T-helper 2 cell treated with Interferon-gamma antibody and Interleukin-4, amounts not matched to agents 5 μg/mL and 100 μg/mL, for 36 hours (primary cell): ENCODE results near the gene TMEM131.
"Not testable (repeated sequence)": the region's sequence is repeated elsewhere in the genome, so short reads cannot be mapped to it uniquely, and the experiment has no call there.

Source experiments
- DNase-seq: peaks from one replicate; pipeline ENCODE4 v3.0.0; 2021; ENCODE audit warnings: low spot score
- H3K27ac Mint-ChIP-seq: one replicate; pipeline ENCODE4 v1.8.0; 2021; ENCODE audit warnings: mild to moderate bottlenecking, mixed read lengths
- H3K27me3 Mint-ChIP-seq: one replicate; pipeline ENCODE4 v1.8.0; 2021; ENCODE audit warnings: low read depth, mixed read lengths
- H3K36me3 Mint-ChIP-seq: one replicate; pipeline ENCODE4 v1.8.0; 2021; ENCODE audit warnings: low read depth, mixed read lengths
- H3K4me1 Mint-ChIP-seq: one replicate; pipeline ENCODE4 v1.8.0; 2021; ENCODE audit warnings: low read depth, mixed read lengths
- H3K4me3 Mint-ChIP-seq: one replicate; pipeline ENCODE4 v1.8.0; 2022; ENCODE audit warnings: mild to moderate bottlenecking, moderate library complexity, mixed read lengths
- H3K9me3 Mint-ChIP-seq: one replicate; pipeline ENCODE4 v1.8.0; 2021; ENCODE audit warnings: mixed read lengths

TMEM131 gene

DNA sequence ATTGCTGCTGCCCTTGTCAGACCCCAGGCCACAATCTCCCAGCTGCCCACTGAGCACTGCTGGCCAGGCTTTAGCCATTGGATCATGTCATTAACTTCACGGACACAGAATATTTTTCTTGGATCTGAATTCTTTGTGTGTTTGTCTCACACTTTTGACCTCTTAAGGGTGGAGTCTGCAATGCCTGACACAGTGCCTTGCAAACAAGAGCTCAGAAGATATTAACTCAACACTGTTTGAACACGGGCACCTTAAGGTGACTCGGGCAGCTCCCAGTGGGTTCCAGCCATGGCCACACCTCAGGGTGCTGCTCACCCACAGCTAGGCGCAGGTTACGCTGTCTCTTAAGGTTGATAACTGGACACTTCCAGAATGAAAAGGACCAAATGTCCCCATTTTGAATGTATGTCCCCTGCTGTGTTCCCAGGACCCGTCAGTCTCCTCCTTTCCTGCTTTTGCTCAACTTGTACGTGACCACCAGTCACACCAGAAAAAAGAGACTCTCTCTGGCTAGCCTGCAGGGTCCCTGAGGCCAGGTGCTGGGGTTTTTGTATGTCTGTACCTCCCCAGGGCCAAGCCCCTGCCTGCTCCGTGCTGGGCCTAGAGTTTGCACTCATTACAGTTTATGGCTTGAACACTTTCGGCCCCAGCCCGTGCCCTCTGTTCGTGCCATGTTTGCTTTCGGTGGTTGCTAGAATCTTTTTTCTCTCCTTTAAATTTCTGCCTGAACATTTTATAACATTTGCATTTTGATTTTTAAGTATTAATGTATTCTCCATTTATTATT lies 33.4 kb upstream of the TMEM131 start:
- no peaks in the 10 kb centered on the region for H3K36me3 Mint-ChIP-seq
- no peak for DNase-seq
- H3K9me3 Mint-ChIP-seq, result no peaks in the 10 kb centered on the region
- H3K4me1 Mint-ChIP-seq, result peaks cover 22% of the 10 kb centered on the region
- H3K4me3 Mint-ChIP-seq, result no peak overlapping the region
- H3K27ac Mint-ChIP-seq, result no peak overlapping the region
- H3K27me3 Mint-ChIP-seq, result peaks cover 7% of the 10 kb centered on the region

DNA sequence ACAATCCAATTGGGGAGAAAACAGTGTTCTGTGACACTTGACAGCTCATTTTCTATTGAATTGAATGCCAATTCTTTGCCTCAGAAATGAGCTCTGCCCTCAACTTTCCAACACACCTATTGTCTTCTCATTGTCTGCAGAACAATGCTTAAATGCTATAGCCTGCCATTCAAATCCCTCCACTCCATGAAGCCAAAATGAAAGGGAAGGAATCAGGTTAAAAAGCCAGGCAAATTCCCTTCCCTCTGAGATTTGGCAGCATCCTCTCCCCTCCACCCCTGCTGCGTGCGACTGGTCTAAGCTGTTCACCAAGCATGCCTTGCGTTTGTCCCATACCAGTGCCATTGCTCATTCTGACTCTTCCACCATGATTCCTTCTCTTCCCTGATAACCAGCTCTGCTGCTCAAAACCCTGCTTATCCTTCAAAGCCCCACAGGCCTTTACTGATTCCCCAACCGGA lies 32.4 kb upstream of the TMEM131 start:
- Mint-ChIP-seq H3K36me3 (no peaks in the 10 kb centered on the region), H3K27me3 (peaks cover 9% of the 10 kb centered on the region), H3K9me3 (no peaks in the 10 kb centered on the region), H3K27ac (no peak overlapping the region), H3K4me1 (peaks cover 22% of the 10 kb centered on the region), H3K4me3 (no peak overlapping the region)
- no peak for DNase-seq

- Mint-ChIP-seq H3K4me3 (peak overlapping the region; percentile 70), H3K27ac (no peak overlapping the region), H3K36me3 (no peaks in the 10 kb centered on the region), H3K4me1 (peaks cover 22% of the 10 kb centered on the region), H3K27me3 (peaks cover 9% of the 10 kb centered on the region), H3K9me3 (no peaks in the 10 kb centered on the region)
- DNase-seq, result no peak
Measured at GRCh38 chr2:98027538-98027937, 31.8 kb upstream of the TMEM131 start.

DNA sequence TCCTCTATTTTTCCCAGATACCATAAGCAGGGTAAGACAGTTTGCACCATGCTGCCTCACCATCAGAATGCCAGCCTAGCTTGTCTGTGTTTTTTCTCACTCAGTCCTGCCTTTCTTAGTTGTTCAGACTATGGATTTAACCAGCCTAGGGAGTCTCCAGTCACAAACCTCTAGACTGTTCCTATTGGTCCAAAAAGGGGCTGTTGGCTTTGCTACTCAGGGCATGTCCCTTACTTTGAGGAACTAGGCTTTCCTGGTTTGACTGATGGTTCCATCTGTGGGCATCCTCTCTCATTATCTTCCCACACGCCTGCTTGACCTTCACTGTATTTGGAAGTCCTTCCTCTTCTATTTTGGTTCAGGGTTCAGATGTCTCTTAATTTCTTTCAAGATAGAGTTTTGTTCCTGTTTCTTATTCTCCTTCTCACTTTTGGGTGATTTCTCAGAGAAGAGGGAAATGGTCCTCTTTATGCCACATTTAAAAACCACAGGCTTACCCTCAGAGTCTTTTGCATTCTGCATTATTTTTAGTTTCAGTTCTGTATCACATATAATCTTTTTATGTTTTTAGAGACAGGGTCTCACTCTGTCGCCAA lies 31.3 kb upstream of the TMEM131 start:
- H3K36me3 Mint-ChIP-seq, result no peaks in the 10 kb centered on the region
- no peaks in the 10 kb centered on the region for H3K9me3 Mint-ChIP-seq
- peaks cover 9% of the 10 kb centered on the region for H3K27me3 Mint-ChIP-seq
- DNase-seq, result no peak
- peak overlapping the region; percentile 76 for H3K27ac Mint-ChIP-seq
- H3K4me3 Mint-ChIP-seq, result peak overlapping the region; percentile 70
- peaks cover 22% of the 10 kb centered on the region for H3K4me1 Mint-ChIP-seq

DNA sequence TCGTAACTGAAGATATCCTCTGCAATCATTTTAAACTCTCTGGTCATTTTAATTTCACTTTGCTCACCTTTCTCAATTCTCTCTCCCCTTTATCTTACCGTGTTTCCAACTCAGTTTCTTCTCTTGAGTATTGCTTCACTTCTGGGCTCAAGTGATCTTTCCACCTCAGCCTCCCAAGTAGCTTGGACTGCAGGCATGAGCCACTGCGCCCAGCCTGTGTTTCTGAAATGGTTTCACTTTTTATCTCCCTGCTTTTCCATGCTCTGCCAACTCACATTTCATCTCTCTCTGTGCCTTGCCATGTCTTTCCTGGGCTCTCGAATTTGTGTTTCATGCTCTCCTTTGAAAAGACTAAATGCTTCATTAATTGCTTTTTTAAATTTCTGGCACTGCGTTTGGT lies 30.5 kb upstream of the TMEM131 start:
- Mint-ChIP-seq H3K27me3 (peaks cover 9% of the 10 kb centered on the region), H3K9me3 (no peaks in the 10 kb centered on the region), H3K27ac (no peak overlapping the region), H3K4me3 (peak overlapping the region; percentile 70), H3K4me1 (peaks cover 22% of the 10 kb centered on the region), H3K36me3 (no peaks in the 10 kb centered on the region)
- DNase-seq, result no peak

- Mint-ChIP-seq H3K4me3 (no peak overlapping the region), H3K9me3 (no peaks in the 10 kb centered on the region), H3K4me1 (peaks cover 22% of the 10 kb centered on the region), H3K27me3 (peaks cover 9% of the 10 kb centered on the region), H3K27ac (no peak overlapping the region), H3K36me3 (no peaks in the 10 kb centered on the region)
- DNase-seq, result no peak
Measured at GRCh38 chr2:98025481-98026037, 29.8 kb upstream of the TMEM131 start.

DNA sequence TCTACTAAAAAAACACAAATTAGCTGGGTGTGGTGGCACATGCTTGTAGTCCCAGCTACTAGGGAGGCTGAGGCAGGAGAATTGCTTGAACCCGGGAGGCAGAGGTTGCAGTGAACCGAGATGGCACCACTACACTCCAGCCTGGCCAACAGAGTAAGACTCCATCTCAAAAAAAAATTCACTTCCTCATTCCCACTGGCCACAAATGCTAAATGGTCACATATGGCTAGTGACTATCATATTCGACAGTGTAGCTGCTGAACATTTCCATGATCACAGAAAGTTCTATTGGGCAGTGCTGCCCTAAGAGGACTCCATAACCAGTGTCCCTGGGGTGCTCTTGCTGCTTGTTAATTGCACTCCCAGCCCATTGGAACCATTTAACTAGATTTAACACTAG lies 26.3 kb upstream of the TMEM131 start:
- not testable (repeated sequence) for H3K9me3 Mint-ChIP-seq, H3K36me3 Mint-ChIP-seq, H3K27me3 Mint-ChIP-seq, H3K27ac Mint-ChIP-seq, DNase-seq, H3K4me3 Mint-ChIP-seq
- H3K4me1 Mint-ChIP-seq, result peaks cover 11% of the 10 kb centered on the region

GRCh38 chr2:98020992-98021713 lies 25.4 kb upstream of the TMEM131 start:
- no peaks in the 10 kb centered on the region for H3K36me3 Mint-ChIP-seq
- no peak overlapping the region for H3K4me3 Mint-ChIP-seq
- peaks cover 2% of the 10 kb centered on the region for H3K4me1 Mint-ChIP-seq
- peaks cover 5% of the 10 kb centered on the region for H3K27me3 Mint-ChIP-seq
- no peaks in the 10 kb centered on the region for H3K9me3 Mint-ChIP-seq
- DNase-seq, result no peak
- H3K27ac Mint-ChIP-seq, result no peak overlapping the region

DNA sequence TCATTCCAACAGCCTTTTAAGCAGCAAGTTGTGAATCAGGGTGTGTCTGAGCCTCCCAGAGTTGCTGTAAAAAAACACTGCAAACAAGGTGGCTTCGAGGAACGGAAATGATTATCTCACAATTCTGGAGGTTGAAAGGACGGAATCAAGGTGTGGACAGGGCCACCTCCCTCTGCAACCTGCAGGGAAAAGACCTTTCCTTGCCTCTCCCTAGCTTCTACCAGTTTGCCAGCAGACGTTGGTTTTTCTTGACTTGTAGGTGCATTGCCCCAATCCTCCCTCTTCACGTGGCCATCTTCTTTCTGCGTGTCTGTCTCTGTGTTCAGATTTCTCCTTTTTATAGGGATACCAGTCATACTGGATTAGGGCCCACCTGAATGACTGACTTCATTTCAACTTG lies 24.8 kb upstream of the TMEM131 start:
- Mint-ChIP-seq H3K9me3 (no peaks in the 10 kb centered on the region), H3K27ac (no peak overlapping the region), H3K4me3 (no peak overlapping the region)

GRCh38 chr2:98016908-98017670 lies 21.3 kb upstream of the TMEM131 start:
- DNase-seq, result no peak
- H3K9me3 Mint-ChIP-seq, result no peaks in the 10 kb centered on the region
- no peak overlapping the region for H3K4me3 Mint-ChIP-seq
- H3K4me1 Mint-ChIP-seq, result peaks cover 10% of the 10 kb centered on the region
- H3K27ac Mint-ChIP-seq, result no peak overlapping the region
- H3K36me3 Mint-ChIP-seq, result no peaks in the 10 kb centered on the region
- no peaks in the 10 kb centered on the region for H3K27me3 Mint-ChIP-seq

More for the DNA sequence above, 24.8 kb upstream of the TMEM131 start:
- Mint-ChIP-seq H3K36me3 (no peaks in the 10 kb centered on the region), H3K27me3 (peaks cover 2% of the 10 kb centered on the region), H3K4me1 (no peaks in the 10 kb centered on the region)
- DNase-seq, result no peak

- Mint-ChIP-seq H3K27ac (no peak overlapping the region), H3K27me3 (no peaks in the 10 kb centered on the region), H3K36me3 (no peaks in the 10 kb centered on the region), H3K4me1 (peaks cover 14% of the 10 kb centered on the region), H3K4me3 (no peak overlapping the region), H3K9me3 (no peaks in the 10 kb centered on the region)
- DNase-seq, result no peak
Measured at GRCh38 chr2:98015671-98016070, 19.9 kb upstream of the TMEM131 start.

GRCh38 chr2:98014379-98014778 lies 18.6 kb upstream of the TMEM131 start:
- no peak for DNase-seq
- Mint-ChIP-seq H3K9me3 (no peaks in the 10 kb centered on the region), H3K36me3 (no peaks in the 10 kb centered on the region), H3K4me1 (peaks cover 17% of the 10 kb centered on the region), H3K27ac (no peak overlapping the region), H3K27me3 (no peaks in the 10 kb centered on the region), H3K4me3 (no peak overlapping the region)

- peaks cover 17% of the 10 kb centered on the region for H3K4me1 Mint-ChIP-seq
- peak; percentile 74 for DNase-seq
- H3K9me3 Mint-ChIP-seq, result no peaks in the 10 kb centered on the region
- H3K27ac Mint-ChIP-seq, result no peak overlapping the region
- no peak overlapping the region for H3K4me3 Mint-ChIP-seq
- no peaks in the 10 kb centered on the region for H3K27me3 Mint-ChIP-seq
- no peaks in the 10 kb centered on the region for H3K36me3 Mint-ChIP-seq
Measured at GRCh38 chr2:98013407-98014042, 17.8 kb upstream of the TMEM131 start.
